ENCODE measurements around the gene CNTROB. TPM values are rescaled to one million over a fixed set of nuclear protein-coding genes. Genes with fewer than 3 reads are reported as not detected.

Gene CNTROB
- total RNA-seq, 1 experiment from 2014 or later = 30.1 TPM

DNA sequence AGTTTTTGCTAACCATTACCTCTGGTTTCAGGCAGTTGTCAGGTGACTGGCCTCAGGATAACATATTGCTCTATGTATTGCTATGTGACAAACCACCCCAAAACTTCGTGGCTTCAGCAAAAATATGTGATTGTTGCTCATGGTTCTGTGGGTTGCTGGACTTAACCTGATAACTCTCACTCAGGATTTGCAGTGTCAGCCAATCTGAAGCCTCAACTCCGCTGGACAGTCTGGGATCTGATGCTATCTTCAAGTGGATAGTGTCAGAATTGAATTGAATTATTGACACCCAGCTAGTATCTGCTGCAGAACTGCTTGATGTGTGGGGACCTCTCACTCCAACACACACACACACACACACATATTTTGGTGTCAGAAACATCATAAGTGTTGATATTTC lies 35.7 kb downstream of the CNTROB start:
- WGBS (ENCODE audit: extremely low coverage, insufficient read length, low lambda C conversion rate) = no CpG with 5 or more reads among the region's 2 CpGs
- Histone ChIP-seq H3K4me1 (ENCODE audit: insufficient read depth, low read length) (no peaks in the 10 kb centered on the region), H3K18ac (ENCODE audit: insufficient read length, low read depth, low read length) (no peak overlapping the region), H4K8ac (replicated peaks; ENCODE audit: insufficient read length, low read depth, low read length) (no peak overlapping the region), H3K4ac (ENCODE audit: low read depth, low read length) (no peak overlapping the region), H3K56ac (ENCODE audit: insufficient read length, low read depth, low read length) (no peak overlapping the region), H3K79me1 (ENCODE audit: insufficient read depth, low read depth, low read length, poor library complexity, severe bottlenecking) (no peaks in the 10 kb centered on the region), H3T11ph (ENCODE audit: low read length) (no peak overlapping the region), H2BK12ac (ENCODE audit: insufficient read length, low read depth, low read length) (no peak overlapping the region), H2BK5ac (ENCODE audit: insufficient read length, low read length) (no peak overlapping the region), H3K23ac (ENCODE audit: insufficient read length, low read depth, low read length) (no peak overlapping the region), H2BK120ac (ENCODE audit: low read depth, low read length, poor library complexity, severe bottlenecking) (no peak overlapping the region), H3K4me2 (ENCODE audit: insufficient read depth, insufficient read length, low read length) (no peak overlapping the region), H3K23me2 (ENCODE audit: insufficient read length, low read depth, low read length, poor library complexity, severe bottlenecking) (no peaks in the 10 kb centered on the region), H2AK5ac (ENCODE audit: insufficient read length, low read length) (no peak overlapping the region), H2BK15ac (ENCODE audit: low read depth, low read length) (no peak overlapping the region), H4K5ac (ENCODE audit: insufficient read length, low read depth, low read length) (no peak overlapping the region), H2BK20ac (ENCODE audit: low read depth, low read length, poor library complexity, severe bottlenecking) (no peak overlapping the region), H4K20me1 (ENCODE audit: control insufficient read depth, insufficient read depth, insufficient read length) (no peaks in the 10 kb centered on the region), H3K9me3 (ENCODE audit: control insufficient read depth, low read depth, low read length) (no peaks in the 10 kb centered on the region), H4K91ac (ENCODE audit: insufficient read length, low read depth, low read length) (no peak overlapping the region), H3K79me2 (ENCODE audit: insufficient read depth, low read length) (no peaks in the 10 kb centered on the region), H3K27ac (ENCODE audit: insufficient read length, low read depth, low read length) (no peak overlapping the region), H2AFZ (ENCODE audit: low read length) (no peak overlapping the region), H3K27me3 (ENCODE audit: insufficient read depth, low read length) (no peaks in the 10 kb centered on the region), H3K9ac (ENCODE audit: extremely low read depth, insufficient read length, low read length) (no peak overlapping the region), H3K14ac (ENCODE audit: insufficient read depth, low read length) (no peak overlapping the region)
- H3K27ac Mint-ChIP-seq = no peak overlapping the region
- H3K9me3 Mint-ChIP-seq = no peaks in the 10 kb centered on the region
- no peaks in the 10 kb centered on the region; the same call in 1 of the 2 replicates for H3K27me3 Mint-ChIP-seq (ENCODE audit: low read depth)
- 0 out of 4 replicates have a peak, but pooled peaks cover 0 to 5% of the 10 kb centered on the region in 2 experiments for H3K4me1 Mint-ChIP-seq
- no peak for TF ChIP-seq CTCF (conservative IDR thresholded peaks at IDR 0.05)
- no peaks in the 10 kb centered on the region for H3K36me3 Mint-ChIP-seq (ENCODE audit: insufficient read depth in 1 of 3, low read depth in 3 of 3)
- no peak for DNase-seq
- H3K4me3 Mint-ChIP-seq = no peak overlapping the region; a peak in 1 of 5 replicates

All from H9 (cell line).